Peyer's patch (tissue), 4 donors: Measurements from ENCODE around the gene MAP3K21. TPM values are rescaled to one million over a fixed set of nuclear protein-coding genes. Genes with fewer than 3 reads are reported as not detected.

Experiments
- DNase-seq, 3 donors: peaks; one replicate each; pipeline ENCODE4 v3.0.0-alpha.2; 2017 to 2019
- H3K27ac ChIP-seq, 4 donors: fragments of 200-600 bp; sonication (generic); one replicate each; pipeline ENCODE4 v1.5.1; 2016 to 2019
- H3K27me3 ChIP-seq, 2 donors: fragments of 200-600 bp; sonication (generic); one replicate each; pipeline ENCODE4 v1.5.1; 2019
- H3K36me3 ChIP-seq, 3 donors: fragments of 200-600 bp; sonication (generic); one replicate each; pipeline ENCODE4 v1.5.1; 2016 to 2019
- H3K4me1 ChIP-seq, 4 donors: fragments of 200-600 bp; sonication (generic); one replicate each; pipeline ENCODE4 v1.5.1; 2016 to 2019
- H3K4me3 ChIP-seq, 4 donors: fragments of 200-600 bp; sonication (generic); 1 replicate in 3 of 4; 2 replicates in 1 of 4; pipeline ENCODE4 v1.5.1; 2016 to 2019; ENCODE audit warnings: mild to moderate bottlenecking in 1 of 4
- H3K9me3 ChIP-seq, 4 donors: fragments of 200-600 bp; sonication (generic); one replicate each; pipeline ENCODE4 v1.5.1; 2016 to 2019; ENCODE audit warnings: mild to moderate bottlenecking in 1 of 4
- CTCF ChIP-seq, 6 experiments: fragments of 450-650 bp in 4 of 6; fragments of 200-600 bp in 2 of 6; sonication (generic) in 1 of 6; IDR thresholded peaks; one replicate each; pipeline ENCODE4 v1.5.1; 2017 to 2019; ENCODE audit warnings: antibody characterized with exemption in 6 of 6, mild to moderate bottlenecking in 3 of 6, moderate library complexity in 1 of 6
- POLR2A ChIP-seq, 2 donors: fragments of 450-650 bp; IDR thresholded peaks; one replicate each; pipeline ENCODE4 v1.5.1; 2017; ENCODE audit warnings: antibody characterized with exemption in 2 of 2, mild to moderate bottlenecking in 2 of 2, moderate library complexity in 2 of 2
- total RNA-seq, 4 donors: library from RNA; depleted of rRNA; stranded (reverse); fragments of >200 nt; gene quantifications; one replicate each; pipeline ENCODE4 v1.1.0, GENCODE V29; 2016

MAP3K21 gene
- total RNA-seq, 4 donors from 2014 or later: 14.9 to 54.4 (median 34.2) TPM

DNA sequence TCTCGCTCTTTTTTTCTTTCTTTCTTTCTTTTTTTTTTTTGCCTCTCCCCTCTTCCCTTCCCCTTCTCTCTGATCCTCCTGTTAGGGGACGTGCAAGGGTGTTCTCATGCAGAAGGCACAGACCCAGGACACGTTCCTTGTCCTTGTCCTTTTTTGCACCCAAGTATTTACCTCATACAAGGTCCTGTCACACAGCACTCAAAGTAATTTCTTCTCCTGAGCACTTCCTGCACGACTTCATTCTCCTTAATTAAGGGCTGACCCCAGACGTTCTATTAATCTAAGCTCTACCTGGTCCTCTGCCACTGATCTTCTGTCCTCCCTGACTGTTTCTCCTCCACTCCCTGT lies 31.6 kb upstream of the MAP3K21 start:
- no peak for TF ChIP-seq CTCF (IDR thresholded peaks at IDR 0.05)
- no peak for TF ChIP-seq POLR2A (IDR thresholded peaks at IDR 0.05)
- Histone ChIP-seq H3K4me1 (no peaks in the 10 kb centered on the region), H3K9me3 (no peaks in the 10 kb centered on the region), H3K27me3 (no peaks in the 10 kb centered on the region), H3K4me3 (peak overlapping the region in 3 of 4 donors; percentile 63 to 77 (median 67)), H3K36me3 (no peaks in the 10 kb centered on the region), H3K27ac (peak overlapping the region in 2 of 4 donors; percentile 58 to 82)
- no peak for DNase-seq

DNA sequence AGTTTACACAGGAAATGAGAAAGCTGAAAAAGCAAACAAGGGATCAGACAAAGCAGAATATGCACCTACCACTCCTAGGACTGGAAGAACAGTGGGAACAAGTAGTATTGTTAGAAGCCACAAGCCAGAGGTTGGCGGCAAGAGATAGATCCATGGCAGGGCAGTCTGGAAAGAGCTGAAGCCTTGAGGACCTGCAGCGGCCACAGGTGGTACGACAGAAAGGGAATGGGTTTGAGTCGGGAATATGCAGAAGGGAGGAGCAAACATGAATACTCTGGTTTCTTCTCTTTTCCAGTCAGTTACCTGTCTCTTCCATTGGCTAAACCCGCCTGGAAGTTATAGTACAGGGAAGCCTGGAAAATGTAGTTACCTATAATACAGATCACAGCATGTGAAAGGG lies 28.1 kb upstream of the MAP3K21 start:
- TF ChIP-seq POLR2A (IDR thresholded peaks at IDR 0.05): no peak
- no peak for TF ChIP-seq CTCF (IDR thresholded peaks at IDR 0.05)
- no peak overlapping the region for H3K27ac ChIP-seq
- DNase-seq: no peak

GRCh38 chr1:233300326-233300725 lies 27.2 kb upstream of the MAP3K21 start:
- TF ChIP-seq POLR2A (IDR thresholded peaks at IDR 0.05) (no peak), CTCF (IDR thresholded peaks at IDR 0.05) (no peak)
- Histone ChIP-seq H3K27ac (no peak overlapping the region), H3K4me3 (no peak overlapping the region), H3K4me1 (no peaks in the 10 kb centered on the region), H3K9me3 (no peaks in the 10 kb centered on the region), H3K27me3 (no peaks in the 10 kb centered on the region), H3K36me3 (no peaks in the 10 kb centered on the region)
- DNase-seq: no peak

More for the DNA sequence above, 28.1 kb upstream of the MAP3K21 start:
- Histone ChIP-seq H3K9me3 (no peaks in the 10 kb centered on the region), H3K4me1 (no peaks in the 10 kb centered on the region), H3K27me3 (no peaks in the 10 kb centered on the region), H3K36me3 (no peaks in the 10 kb centered on the region), H3K4me3 (no peak overlapping the region)

- Histone ChIP-seq H3K4me1 (no peaks in the 10 kb centered on the region), H3K9me3 (no peaks in the 10 kb centered on the region), H3K36me3 (no peaks in the 10 kb centered on the region), H3K4me3 (no peak overlapping the region), H3K27me3 (no peaks in the 10 kb centered on the region), H3K27ac (no peak overlapping the region)
- no peak for DNase-seq
- TF ChIP-seq POLR2A (IDR thresholded peaks at IDR 0.05) (no peak), CTCF (IDR thresholded peaks at IDR 0.05) (peak; percentile 27 to 90 (median 80))
These were observed 22.9 kb upstream of the MAP3K21 start for GRCh38 chr1:233304489-233305102.

- Histone ChIP-seq H3K4me3 (no peak overlapping the region), H3K4me1 (no peaks in the 10 kb centered on the region), H3K36me3 (no peaks in the 10 kb centered on the region), H3K9me3 (no peaks in the 10 kb centered on the region), H3K27ac (no peak overlapping the region), H3K27me3 (no peaks in the 10 kb centered on the region)
- TF ChIP-seq POLR2A (IDR thresholded peaks at IDR 0.05) (no peak), CTCF (IDR thresholded peaks at IDR 0.05) (no peak)
- DNase-seq: no peak
These were observed 13.9 kb upstream of the MAP3K21 start for GRCh38 chr1:233313434-233314155.
